HepG2 (cell line): ENCODE data around the gene TIAM2. TPM values are rescaled to one million over a fixed set of nuclear protein-coding genes. Genes with fewer than 3 reads are reported as not detected.

Experiments used
- ATAC-seq: fragments of 200-7000 bp; cut with Tn5 transposase; 3 replicates; pipeline ENCODE4 v1.9.1; 2020; ENCODE audit warnings: mild to moderate bottlenecking, moderate library complexity
- BruUV-seq: library from RNA; stranded (reverse); fragments of 400-500 nt; replicated peaks from 2 replicates; lab custom pipeline; 2021; lab: Mats Ljungman, UMichigan
- CTCF ChIA-PET: fragments of 300-600 bp; formaldehyde crosslinking; extraction: SDS; loops from one replicate; lab custom pipeline; 2021; ENCODE audit warnings: low total read pairs, inconsistent platforms, low intra/inter-chr PET ratio; lab: Yijun Ruan, JAX
- POLR2A ChIA-PET: fragments of 350-600 bp; sonication (Branson Sonifier 250); formaldehyde crosslinking; loops from one replicate; lab custom pipeline; 2020; ENCODE audit warnings: antibody characterized with exemption, inconsistent platforms; lab: Yijun Ruan, JAX
- DNase-seq: peaks from one replicate; pipeline ENCODE4 v3.0.0-alpha.2; 2015; ENCODE audit warnings: low spot score
- FAIRE-seq: peaks from 3 replicates; lab custom pipeline; 2011; peaks lifted over from hg19 to GRCh38; lab: Jason Lieb, UNC
- H2AFZ ChIP-seq: one replicate; pipeline ENCODE4 v1.6.1; 2011; ENCODE audit warnings: low read length, inconsistent platforms
- H3K27ac ChIP-seq: fragments of 300-600 bp; 3 replicates; pipeline ENCODE4 v1.8.0; 2011; ENCODE audit warnings: mixed run types, mild to moderate bottlenecking, mixed read lengths, low read length, inconsistent platforms; ENCODE audit not compliant: insufficient read depth; ENCODE audit errors: extremely low read length
- H3K27me3 ChIP-seq, 2 experiments: fragments of 200-600 bp in 1 of 2; 2 replicates in 1 of 2; 3 replicates in 1 of 2; pipeline versions ENCODE4 v1.6.0 to v1.8.0; 2011; ENCODE audit warnings: low read length in 2 of 2, mild to moderate bottlenecking in 2 of 2, moderate library complexity in 2 of 2, inconsistent platforms in 1 of 2; ENCODE audit not compliant: insufficient read depth in 2 of 2, control insufficient read depth in 1 of 2
- H3K36me3 ChIP-seq, 2 experiments: fragments of 200-600 bp in 1 of 2; replicated peaks in 1 of 2; 2 replicates in 1 of 2; 3 replicates in 1 of 2; pipeline versions ENCODE4 v1.5.1 to v1.8.0; 2011; ENCODE audit warnings: low read length in 2 of 2, inconsistent platforms in 1 of 2; ENCODE audit not compliant: insufficient read depth in 2 of 2, control insufficient read depth in 1 of 2
- H3K4me1 ChIP-seq: 2 replicates; pipeline ENCODE4 v1.5.1; 2012; ENCODE audit warnings: low read length, inconsistent platforms; ENCODE audit not compliant: insufficient read depth
- H3K4me2 ChIP-seq: 2 replicates; pipeline ENCODE4 v1.6.0; 2011; ENCODE audit warnings: low read depth, low read length, inconsistent platforms
- H3K4me3 ChIP-seq, 3 experiments: fragments of 200-600 bp in 1 of 3; sonication (generic), shearing (Covaris generic) in 1 of 3; replicated peaks in 1 of 3; 2 replicates each; pipeline ENCODE4 v1.5.1; 2011 to 2016; ENCODE audit warnings: low read length in 3 of 3, inconsistent platforms in 2 of 3, low read depth in 2 of 3, mild to moderate bottlenecking in 2 of 3, control low read depth in 1 of 3, mixed read lengths in 1 of 3; ENCODE audit not compliant: insufficient read depth in 1 of 3
- H3K79me2 ChIP-seq: one replicate; pipeline ENCODE4 v1.6.1; 2011; ENCODE audit warnings: low read length, inconsistent platforms; ENCODE audit not compliant: insufficient read depth
- H3K9ac ChIP-seq: 2 replicates; pipeline ENCODE4 v1.6.0; 2011; ENCODE audit warnings: mild to moderate bottlenecking, low read depth, low read length, inconsistent platforms; ENCODE audit not compliant: insufficient read depth
- H3K9me3 ChIP-seq: 2 replicates; pipeline ENCODE4 v1.5.1; 2012; ENCODE audit warnings: mild to moderate bottlenecking, low read length
- H4K20me1 ChIP-seq: 2 replicates; pipeline ENCODE4 v1.6.0; 2011; ENCODE audit warnings: inconsistent platforms, mild to moderate bottlenecking, low read length, moderate library complexity; ENCODE audit not compliant: insufficient read depth
- CBX2 ChIP-seq, 2 experiments: fragments of 200-600 bp in 1 of 2; sonication (generic); formaldehyde crosslinking in 1 of 2; IDR thresholded peaks; 2 replicates each; pipeline versions ENCODE4 v1.7.0 to v1.8.1; 2018 to 2022; ENCODE audit warnings: low read depth in 2 of 2, low read length in 1 of 2, mild to moderate bottlenecking in 1 of 2, missing genetic modification reagents in 1 of 2
- CSRNP1 ChIP-seq: sonication (generic); formaldehyde crosslinking; IDR thresholded peaks from 2 replicates; pipeline ENCODE4 v1.8.1; 2023; ENCODE audit warnings: mild to moderate bottlenecking, missing genetic modification reagents
- GABPB1 ChIP-seq: IDR thresholded peaks from 2 replicates; pipeline ENCODE4 v1.6.1; 2016; ENCODE audit warnings: mild to moderate bottlenecking, missing genetic modification reagents, moderate library complexity, missing compliant biosample characterization
- PBX2 ChIP-seq: IDR thresholded peaks from 2 replicates; pipeline ENCODE4 v1.6.1; 2016; ENCODE audit warnings: control low read depth
- PPARG ChIP-seq: conservative IDR thresholded peaks from 2 replicates; pipeline ENCODE4 v1.6.1; 2016; ENCODE audit warnings: missing biosample characterization, missing genetic modification reagents
- YEATS2 ChIP-seq: sonication (generic); formaldehyde crosslinking; IDR thresholded peaks from 2 replicates; pipeline ENCODE4 v1.4.0; 2020; ENCODE audit warnings: missing genetic modification reagents, borderline replicate concordance
- ZXDC ChIP-seq: sonication (generic); formaldehyde crosslinking; IDR thresholded peaks from 2 replicates; pipeline ENCODE4 v1.5.0; 2020; ENCODE audit warnings: mild to moderate bottlenecking, missing genetic modification reagents
- WGBS: methylation state at CpG from one replicate; pipeline ENCODE4 v1.1.6; 2017; ENCODE audit warnings: low lambda C conversion rate; 5-methylcytosine and 5-hydroxymethylcytosine counted together
- in situ Hi-C: cut with HindIII; loops from 2 replicates; pipeline ENCODE4 v1.10.0; 2017; ENCODE audit warnings: low pct_unique_long_range_greater_than_20kb; ENCODE audit not compliant: extremely low pct_ligation_motif_present
- intact Hi-C: fragments of 100-400 bp; cut with micrococcal nuclease; formaldehyde crosslinking; loops from one replicate; pipeline ENCODE4 v1.10.0; 2022; ENCODE audit not compliant: unreplicated experiment
- polyA plus RNA-seq, 8 experiments: library from polyadenylated mRNA; depleted of rRNA in 3 of 8; stranded (reverse) in 7 of 8; unstranded in 1 of 8; fragments of >200 nt; fragmentation: Illumina TruSeq in 4 of 8; extraction: Trizol in 4 of 8; gene quantifications; 2 replicates each; pipeline versions ENCODE4 v1.2.1 to v1.2.3, GENCODE V29; 2011 to 2016; ENCODE audit warnings: low read depth in 4 of 8, missing spikeins in 1 of 8, mixed read lengths in 1 of 8; ENCODE audit not compliant: insufficient read depth in 1 of 8
- total RNA-seq, 5 experiments: library from RNA; depleted of rRNA; stranded (reverse); fragments of >200 nt; fragmentation: Illumina TruSeq; extraction: Trizol; gene quantifications; 2 replicates each; pipeline ENCODE4 v1.2.3, GENCODE V29; 2016; ENCODE audit warnings: low read depth in 1 of 5
- TF ChIP-seq, protein P1 (sequence below): sonication (generic); formaldehyde crosslinking; IDR thresholded peaks from 2 replicates; pipeline ENCODE4 v1.4.0; 2020; ENCODE audit warnings: missing genetic modification reagents
- TF ChIP-seq, protein P2 (sequence below): sonication (generic); formaldehyde crosslinking; IDR thresholded peaks from 2 replicates; pipeline ENCODE4 v1.5.1; 2020; ENCODE audit warnings: missing genetic modification reagents, mild to moderate bottlenecking, borderline replicate concordance

The TIAM2 gene
- total and polyA plus RNA-seq, 2 of the 13 experiments (the other 11 are each of a cell fraction or from before 2014, with no cell fraction given) = 4.1 to 4.5 TPM

DNA sequence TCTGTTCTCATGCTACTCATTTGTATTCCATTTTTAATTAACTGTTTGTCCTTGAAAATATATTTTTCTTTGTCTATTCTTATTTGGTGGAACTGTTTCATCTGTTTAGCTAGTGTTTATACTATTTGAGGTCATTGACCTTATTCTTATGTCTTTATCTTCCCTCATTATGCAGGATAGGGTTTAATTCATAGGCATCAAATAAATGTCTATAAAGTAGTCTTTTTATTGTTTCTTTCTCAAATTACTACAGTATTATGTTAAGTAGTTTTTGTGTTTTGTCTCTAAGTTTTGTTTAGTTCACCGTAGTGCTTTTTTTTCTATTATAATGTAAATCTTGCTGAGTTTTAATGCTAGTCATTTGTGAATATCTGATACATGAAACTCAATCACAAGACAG, 19.0 kb downstream of the TIAM2 start:
- H3K4me1 ChIP-seq = peaks cover 20% of the 10 kb centered on the region
- H2AFZ ChIP-seq = no peak overlapping the region
- H3K4me2 ChIP-seq = no peak overlapping the region
- no peaks in the 10 kb centered on the region for H3K27me3 ChIP-seq
- H3K79me2 ChIP-seq = no peaks in the 10 kb centered on the region
- no TSS peak for BruUV-seq
- no peak overlapping the region for H3K4me3 ChIP-seq
- H4K20me1 ChIP-seq = no peaks in the 10 kb centered on the region
- no peak overlapping the region for H3K9ac ChIP-seq
- no peak for DNase-seq
- H3K27ac ChIP-seq = no peak overlapping the region
- TF ChIP-seq YEATS2 = no peak
- no peak for TF ChIP-seq CBX2 (IDR thresholded peaks at IDR 0.05; ENCODE audit: low read depth, low read length)
- TF ChIP-seq CBX2 (CRISPR knock-in tag; IDR thresholded peaks at IDR 0.05; ENCODE audit: low read depth) = no peak
- no peak for TF ChIP-seq CSRNP1 (CRISPR knock-in tag)
- no peak for TF ChIP-seq ZXDC (CRISPR knock-in tag)
- TF ChIP-seq, protein P1, sequence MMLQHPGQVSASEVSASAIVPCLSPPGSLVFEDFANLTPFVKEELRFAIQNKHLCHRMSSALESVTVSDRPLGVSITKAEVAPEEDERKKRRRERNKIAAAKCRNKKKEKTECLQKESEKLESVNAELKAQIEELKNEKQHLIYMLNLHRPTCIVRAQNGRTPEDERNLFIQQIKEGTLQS (CRISPR knock-in tag) = no peak
- TF ChIP-seq, protein P2, sequence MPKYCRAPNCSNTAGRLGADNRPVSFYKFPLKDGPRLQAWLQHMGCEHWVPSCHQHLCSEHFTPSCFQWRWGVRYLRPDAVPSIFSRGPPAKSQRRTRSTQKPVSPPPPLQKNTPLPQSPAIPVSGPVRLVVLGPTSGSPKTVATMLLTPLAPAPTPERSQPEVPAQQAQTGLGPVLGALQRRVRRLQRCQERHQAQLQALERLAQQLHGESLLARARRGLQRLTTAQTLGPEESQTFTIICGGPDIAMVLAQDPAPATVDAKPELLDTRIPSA = no peak
- TF ChIP-seq GABPB1 (CRISPR knock-in tag) = no peak
- TF ChIP-seq PPARG (CRISPR knock-in tag) = no peak
- no peak for TF ChIP-seq PBX2 (CRISPR knock-in tag)
- TF ChIP-seq, all 625 proteins: peak for 0
- H3K36me3 ChIP-seq = no peaks in the 10 kb centered on the region
- FAIRE-seq (no peak), ATAC-seq (no peak)
- no peaks in the 10 kb centered on the region for H3K9me3 ChIP-seq
- in situ Hi-C loops (no loop called here), intact Hi-C loops (no loop called here)
- WGBS = 88% methylated on average over 1 of the region's 1 CpG
- ChIA-PET POLR2A (no interaction called here), CTCF (no interaction called here)
